Naive B cell (primary cell): Measurements from ENCODE around the gene GBA2. TPM values are rescaled to one million over a fixed set of nuclear protein-coding genes. Genes with fewer than 3 reads are reported as not detected.

Experiments used
- ATAC-seq, 2 donors: fragments of 150-1000 bp; cut with Tn5 transposase; 2 replicates each; pipeline ENCODE4 v1.10.0; 2021; ENCODE audit warnings: low read depth in 2 of 2, mild to moderate bottlenecking in 2 of 2, moderate library complexity in 2 of 2
- DNase-seq: peaks from one replicate; pipeline ENCODE4 v3.0.0; 2022
- H3K27ac Mint-ChIP-seq, 6 donors: one replicate each; pipeline ENCODE4 v1.8.0; 2020 to 2022; ENCODE audit warnings: mild to moderate bottlenecking in 6 of 6, mixed read lengths in 6 of 6, moderate library complexity in 5 of 6, inconsistent platforms in 2 of 6
- H3K27me3 Mint-ChIP-seq, 3 donors: one replicate each; pipeline ENCODE4 v1.8.0; 2021 to 2022; ENCODE audit warnings: mixed read lengths in 3 of 3, mild to moderate bottlenecking in 1 of 3
- H3K36me3 Mint-ChIP-seq, 2 donors: one replicate each; pipeline ENCODE4 v1.8.0; 2020 to 2022; ENCODE audit warnings: mixed read lengths in 2 of 2, inconsistent platforms in 1 of 2, mild to moderate bottlenecking in 1 of 2
- H3K4me1 Mint-ChIP-seq, 3 donors: one replicate each; pipeline ENCODE4 v1.8.0; 2020 to 2022; ENCODE audit warnings: mixed read lengths in 3 of 3, inconsistent platforms in 1 of 3, mild to moderate bottlenecking in 1 of 3, moderate library complexity in 1 of 3
- H3K4me3 Mint-ChIP-seq, 8 donors: one replicate each; pipeline ENCODE4 v1.8.0; 2020 to 2022; ENCODE audit warnings: mild to moderate bottlenecking in 8 of 8, mixed read lengths in 8 of 8, moderate library complexity in 8 of 8, inconsistent platforms in 2 of 8
- H3K9me3 Mint-ChIP-seq, 7 donors: one replicate each; pipeline ENCODE4 v1.8.0; 2020 to 2022; ENCODE audit warnings: mixed read lengths in 7 of 7, mild to moderate bottlenecking in 5 of 7, inconsistent platforms in 2 of 7, moderate library complexity in 1 of 7
- polyA plus RNA-seq, 6 donors: library from polyadenylated mRNA; unstranded; fragments of 300-500 nt; fragmentation: Illumina TruSeq; gene quantifications; one replicate each; pipeline ENCODE4 v1.2.3, GENCODE V29; 2021; ENCODE audit warnings: low read depth in 6 of 6

Gene GBA2
- polyA plus RNA-seq, 6 donors from 2014 or later: 31.7 to 49.1 (median 39.0) TPM

DNA sequence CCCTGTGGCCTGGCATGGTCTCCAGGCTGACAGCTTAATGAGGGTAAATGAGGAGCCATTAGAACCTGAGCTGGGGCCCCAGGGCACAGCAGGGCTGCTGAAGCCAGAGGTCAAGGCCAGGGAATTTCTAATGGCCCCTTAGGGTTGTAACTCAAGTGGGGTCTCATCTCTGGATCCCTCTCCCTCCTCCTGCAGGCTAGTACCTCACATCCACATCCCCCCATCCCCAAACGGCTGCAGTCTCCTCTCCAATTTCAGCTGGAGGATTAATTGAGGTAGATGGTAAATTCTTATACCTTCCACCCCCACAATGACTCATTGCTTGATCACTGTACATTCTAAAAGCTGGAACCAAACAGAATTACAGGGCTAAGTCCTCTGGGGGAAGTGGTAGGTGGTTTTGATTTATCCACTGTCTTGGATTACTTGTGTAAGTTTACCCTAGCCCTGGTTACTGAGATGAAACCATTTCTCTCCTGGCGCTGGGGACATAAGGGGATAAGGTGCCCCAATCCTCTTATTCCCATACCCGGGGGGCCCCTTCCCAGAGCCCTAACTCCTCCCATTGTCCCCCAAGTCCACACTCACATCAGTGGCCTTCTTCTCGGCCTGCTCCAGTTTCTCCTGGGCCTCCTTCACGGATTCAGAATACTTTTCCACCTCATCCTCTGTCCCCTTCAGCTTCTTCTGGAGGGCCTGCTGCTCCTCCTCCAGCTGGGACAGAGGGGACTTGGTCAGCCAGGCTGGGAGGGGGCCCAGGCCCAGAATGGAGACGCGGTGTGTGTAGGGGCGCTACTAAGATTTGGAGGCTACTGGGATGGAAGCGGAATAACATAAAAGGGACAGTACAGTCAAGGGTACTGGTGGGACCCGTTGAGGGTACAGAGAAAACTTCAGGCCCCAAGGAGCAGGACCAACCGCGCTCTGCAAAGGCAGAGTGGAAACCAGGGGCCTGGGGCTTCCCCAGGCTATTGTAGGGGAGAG lies 60.2 kb downstream of the GBA2 start:
- ATAC-seq (peak in 1 of 2 donors; percentile 25), DNase-seq (no peak)
- peak overlapping the region; percentile 36 to 90 (median 66) for H3K4me3 Mint-ChIP-seq
- H3K36me3 Mint-ChIP-seq: no peaks in the 10 kb centered on the region
- H3K4me1 Mint-ChIP-seq: peaks cover 13 to 16% (median 14%) of the 10 kb centered on the region in 3 donors
- no peaks in the 10 kb centered on the region for H3K27me3 Mint-ChIP-seq
- H3K9me3 Mint-ChIP-seq: no peaks in the 10 kb centered on the region
- H3K27ac Mint-ChIP-seq: no peak overlapping the region

GRCh38 chr9:35687972-35688557 lies 61.0 kb downstream of the GBA2 start:
- H3K27ac Mint-ChIP-seq: no peak overlapping the region
- ATAC-seq (no peak), DNase-seq (no peak)
- H3K36me3 Mint-ChIP-seq: no peaks in the 10 kb centered on the region
- no peaks in the 10 kb centered on the region for H3K9me3 Mint-ChIP-seq
- H3K4me3 Mint-ChIP-seq: peak overlapping the region in 5 of 8 donors; percentile 24 to 59 (median 51)
- no peaks in the 10 kb centered on the region for H3K27me3 Mint-ChIP-seq
- peaks cover 14 to 16% (median 15%) of the 10 kb centered on the region in 3 donors for H3K4me1 Mint-ChIP-seq

DNA sequence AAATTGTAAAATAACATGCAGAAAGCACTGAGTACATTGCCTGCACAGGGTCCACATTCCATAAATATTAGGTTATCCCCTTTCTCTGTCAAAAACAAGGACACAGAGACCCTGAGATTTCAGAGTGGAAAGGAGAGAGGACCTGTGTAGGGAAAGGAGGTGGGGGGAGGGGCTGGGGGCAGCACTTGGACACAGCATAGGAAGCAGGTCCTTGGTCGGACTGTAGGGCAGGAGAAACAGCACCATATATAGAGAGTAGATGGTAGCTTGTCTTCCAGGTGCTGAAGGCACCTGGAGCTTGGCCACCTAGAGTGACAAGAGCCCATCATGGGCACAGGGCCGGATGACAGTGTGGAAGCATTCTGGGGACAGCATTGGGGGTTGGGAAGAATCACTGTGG lies 61.7 kb downstream of the GBA2 start:
- Mint-ChIP-seq H3K27me3 (no peaks in the 10 kb centered on the region), H3K9me3 (no peaks in the 10 kb centered on the region), H3K4me3 (peak overlapping the region in 2 of 8 donors; percentile 8 to 23), H3K36me3 (no peaks in the 10 kb centered on the region), H3K4me1 (peaks cover 15 to 20% (median 16%) of the 10 kb centered on the region in 3 donors), H3K27ac (peak overlapping the region in 1 of 6 donors; percentile 3)
- ATAC-seq: no peak
- no peak for DNase-seq

Other genes with a start within 250 kb of the GBA2 start
- gene TESK1, start 144.0 kb downstream of the GBA2 start, polyA plus RNA-seq: 10 to 100 TPM in 1 of 6 donors, 1 to 10 TPM in 5; 3.0 to 18.8 (median 6.8) TPM
- 100 to 1,000 TPM; 293 to 418 (median 315) TPM for gene CD72, start 130.8 kb downstream of the GBA2 start, polyA plus RNA-seq
- 100 to 1,000 TPM in 1 of 6 donors, 10 to 100 TPM in 5; 56.8 to 107 (median 73.5) TPM for gene SIT1, start 98.3 kb downstream of the GBA2 start, polyA plus RNA-seq
- 10 to 100 TPM in 4 of 6 donors, not detected in 2; 41.0 to 72.3 (median 56.5) TPM for gene RMRP, start 91.2 kb downstream of the GBA2 start, polyA plus RNA-seq
- 10 to 100 TPM; 42.7 to 60.2 (median 51.5) TPM for gene CCDC107, start 90.9 kb downstream of the GBA2 start, polyA plus RNA-seq
- gene ARHGEF39, start 84.0 kb downstream of the GBA2 start, polyA plus RNA-seq: 1 to 10 TPM in 5 of 6 donors, under 1 TPM in 1; 0.90 to 4.0 (median 2.4) TPM
- gene CA9, start 75.3 kb downstream of the GBA2 start, polyA plus RNA-seq: not detected
- gene TPM2, start 59.3 kb downstream of the GBA2 start, polyA plus RNA-seq: under 1 TPM in 1 of 6 donors, not detected in 5; 0.52 TPM
- gene TLN1, start 17.0 kb downstream of the GBA2 start, polyA plus RNA-seq: 100 to 1,000 TPM in 1 of 6 donors, 10 to 100 TPM in 5; 15.6 to 128 (median 42.4) TPM
- gene CREB3, start 16.6 kb downstream of the GBA2 start, polyA plus RNA-seq: 10 to 100 TPM; 24.8 to 41.0 (median 33.2) TPM
- gene RGP1, start 59 bp upstream of the GBA2 start, polyA plus RNA-seq: 10 to 100 TPM in 1 of 6 donors, 1 to 10 TPM in 5; 1.9 to 14.2 (median 6.9) TPM
- gene MSMP, start 5.0 kb upstream of the GBA2 start, polyA plus RNA-seq: 1 to 10 TPM in 5 of 6 donors, not detected in 1; 2.1 to 7.2 (median 3.6) TPM
- gene NPR2, start 42.4 kb upstream of the GBA2 start, polyA plus RNA-seq: 1 to 10 TPM in 1 of 6 donors, under 1 TPM in 2, not detected in 3; 0.70 to 1.4 (median 0.72) TPM
- 1 to 10 TPM in 5 of 6 donors, not detected in 1; 1.2 to 1.7 (median 1.5) TPM for gene SPAG8, start 63.0 kb upstream of the GBA2 start, polyA plus RNA-seq
- 100 to 1,000 TPM in 1 of 6 donors, 10 to 100 TPM in 5; 69.4 to 109 (median 79.0) TPM for gene HINT2, start 65.8 kb upstream of the GBA2 start, polyA plus RNA-seq
- gene FAM221B, start 79.5 kb upstream of the GBA2 start, polyA plus RNA-seq: not detected
- 1 to 10 TPM; 1.7 to 3.3 (median 2.3) TPM for gene TMEM8B, start 80.0 kb upstream of the GBA2 start, polyA plus RNA-seq
- not detected for gene OR13J1, start 121.2 kb upstream of the GBA2 start, polyA plus RNA-seq
- not detected for gene HRCT1, start 157.0 kb upstream of the GBA2 start, polyA plus RNA-seq
- gene SPAAR, start 160.3 kb upstream of the GBA2 start, polyA plus RNA-seq: not detected
- gene OR2S2, start 208.9 kb upstream of the GBA2 start, polyA plus RNA-seq: not detected